Measurements from ENCODE around the gene KIRREL3.

GRCh38 chr11:126815111-126815510, 185.5 kb downstream of the KIRREL3 start:
- TF ChIP-seq RFX5 (IDR thresholded peaks at IDR 0.05; ENCODE audit: low read depth, low read length): no peak
- TF ChIP-seq CTCF (conservative IDR thresholded peaks at IDR 0.05; ENCODE audit: low read depth, low read length): no peak
- TF ChIP-seq POLR2A (IDR thresholded peaks at IDR 0.05; ENCODE audit: low read depth, low read length): no peak
- no peak for TF ChIP-seq NFE2L2 (IDR thresholded peaks at IDR 0.05; ENCODE audit: low read depth, low read length)
- no peak for TF ChIP-seq RCOR1 (IDR thresholded peaks at IDR 0.05; ENCODE audit: insufficient replicate concordance, low read length)
- no peak for TF ChIP-seq MAFK (IDR thresholded peaks at IDR 0.05; ENCODE audit: low read depth, low read length)

Data from IMR-90 (cell line).